PC-3 (cell line): ENCODE measurements around the gene MSI2. TPM values are rescaled to one million over a fixed set of nuclear protein-coding genes. Genes with fewer than 3 reads are reported as not detected.

ENCODE experiments used
- ATAC-seq: fragments of 200-7000 bp; cut with Tn5 transposase; 2 replicates; pipeline ENCODE4 v1.9.1; 2020; ENCODE audit warnings: mild to moderate bottlenecking, moderate library complexity
- BruUV-seq: library from RNA; stranded (reverse); fragments of 400-500 nt; replicated peaks from 2 replicates; lab custom pipeline; 2021; lab: Mats Ljungman, UMichigan
- CTCF ChIA-PET: fragments of 300-600 bp; sonication (Branson Sonifier 250); formaldehyde crosslinking; loops from one replicate; lab custom pipeline; 2022; ENCODE audit warnings: antibody characterized with exemption; lab: Charles Lee
- POLR2A ChIA-PET: fragments of 300-600 bp; sonication (Branson Sonifier 250); formaldehyde crosslinking; loops from one replicate; lab custom pipeline; 2022; ENCODE audit warnings: antibody characterized with exemption; ENCODE audit not compliant: unreplicated experiment; lab: Charles Lee
- DNase-seq: peaks from one replicate; pipeline ENCODE4 v3.0.0-alpha.2; 2015
- H2AFZ ChIP-seq: fragments of 300-600 bp; sonication (generic); 2 replicates; pipeline ENCODE4 v1.6.0; 2016; ENCODE audit warnings: antibody characterized with exemption, low read length
- H3F3A ChIP-seq: fragments of 300-600 bp; sonication (generic); one replicate; pipeline ENCODE4 v1.6.0; 2017; ENCODE audit warnings: antibody characterized with exemption, low read length, control low read depth, mild to moderate bottlenecking; ENCODE audit not compliant: unreplicated experiment
- H3K27ac ChIP-seq: fragments of 300-600 bp; sonication (generic); 2 replicates; pipeline ENCODE4 v1.5.1; 2016; ENCODE audit warnings: mild to moderate bottlenecking, low read length
- H3K27me3 ChIP-seq: fragments of 300-600 bp; sonication (generic); 2 replicates; pipeline ENCODE4 v1.6.1; 2016; ENCODE audit warnings: low read length, mixed read lengths
- H3K36me3 ChIP-seq: fragments of 300-600 bp; sonication (generic); 2 replicates; pipeline ENCODE4 v1.6.1; 2016; ENCODE audit warnings: low read depth, mixed run types, low read length, mixed read lengths
- H3K4me1 ChIP-seq: fragments of 300-600 bp; sonication (generic); 2 replicates; pipeline ENCODE4 v1.5.1; 2016; ENCODE audit warnings: low read length; ENCODE audit not compliant: insufficient read depth
- H3K4me2 ChIP-seq: fragments of 300-600 bp; sonication (generic); 2 replicates; pipeline ENCODE4 v1.6.0; 2016; ENCODE audit warnings: low read length
- H3K4me3 ChIP-seq: fragments of 300-600 bp; sonication (generic); 2 replicates; pipeline ENCODE4 v1.5.1; 2016; ENCODE audit warnings: mild to moderate bottlenecking, low read length, mixed read lengths
- H3K79me2 ChIP-seq: fragments of 300-600 bp; sonication (generic); 2 replicates; pipeline ENCODE4 v1.6.1; 2017; ENCODE audit warnings: low read length, mixed read lengths
- H3K9ac ChIP-seq: fragments of 300-600 bp; sonication (generic); 2 replicates; pipeline ENCODE4 v1.6.0; 2016; ENCODE audit warnings: mild to moderate bottlenecking, low read length
- H3K9me2 ChIP-seq: fragments of 300-600 bp; sonication (generic); replicated peaks from 2 replicates; pipeline ENCODE4 v1.6.1; 2016; ENCODE audit warnings: mixed run types, low read length, mixed read lengths
- H3K9me3 ChIP-seq: fragments of 300-600 bp; sonication (generic); 2 replicates; pipeline ENCODE4 v1.6.1; 2016; ENCODE audit warnings: low read length, mixed read lengths
- H4K20me1 ChIP-seq: fragments of 300-600 bp; sonication (generic); 2 replicates; pipeline ENCODE4 v1.6.1; 2016; ENCODE audit warnings: low read length, mixed read lengths
- EZH2 ChIP-seq: fragments of 300-600 bp; sonication (generic); IDR thresholded peaks from one replicate; pipeline ENCODE4 v1.6.1; 2017; ENCODE audit warnings: antibody characterized with exemption, mild to moderate bottlenecking, low read length; ENCODE audit not compliant: unreplicated experiment
- EZH2phosphoT487 ChIP-seq: fragments of 300-600 bp; sonication (generic); IDR thresholded peaks from 2 replicates; pipeline ENCODE4 v1.6.1; 2018; ENCODE audit warnings: mild to moderate bottlenecking, antibody characterized with exemption, low read length, borderline replicate concordance
- intact Hi-C: fragments of 100-400 bp; cut with micrococcal nuclease; formaldehyde crosslinking; loops from 2 replicates; pipeline ENCODE4 v1.9.0; 2023
- total RNA-seq: library from RNA; depleted of rRNA; stranded (reverse); fragments of >200 nt; gene quantifications from 2 replicates; pipeline ENCODE4 v1.2.3, GENCODE V29; 2014
- TF ChIP-seq, protein P1 (sequence below): fragments of 300-600 bp; sonication (generic); conservative IDR thresholded peaks from 2 replicates; pipeline ENCODE4 v1.5.1; 2017; ENCODE audit warnings: antibody characterized with exemption, low read depth, mild to moderate bottlenecking, low read length

The MSI2 gene
- total RNA-seq, 1 experiment from 2014 or later, result 54.7 TPM

DNA sequence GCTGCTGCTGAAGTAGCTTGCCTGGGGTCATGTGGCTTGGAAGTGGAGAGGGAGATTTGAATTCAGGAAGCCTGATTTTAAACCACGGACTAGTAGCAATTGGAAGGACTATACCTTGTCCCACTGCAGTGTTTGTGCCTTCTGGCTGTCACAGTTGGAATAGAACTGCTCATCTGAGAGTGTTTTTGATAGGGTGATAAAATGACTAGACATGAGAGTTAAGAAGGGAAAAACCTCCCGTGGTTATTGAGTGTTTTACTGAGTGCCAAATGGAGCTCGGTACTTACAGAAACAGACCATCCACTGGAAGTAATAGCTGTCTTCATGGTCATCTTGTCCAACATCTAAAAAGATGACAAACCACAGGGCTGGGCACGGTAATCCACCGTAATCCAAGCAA lies 70.4 kb downstream of the MSI2 start:
- Histone ChIP-seq H3K9me2 (no peaks in the 10 kb centered on the region), H3K36me3 (no peaks in the 10 kb centered on the region; the same call in 1 of the 2 replicates), H3K4me3 (no peak overlapping the region), H2AFZ (no peak overlapping the region), H3K4me2 (no peak overlapping the region), H3K27me3 (no peaks in the 10 kb centered on the region), H4K20me1 (no peaks in the 10 kb centered on the region), H3K27ac (no peak overlapping the region), H3K4me1 (no peaks in the 10 kb centered on the region), H3F3A (no peaks in the 10 kb centered on the region), H3K9me3 (no peaks in the 10 kb centered on the region), H3K9ac (no peak overlapping the region), H3K79me2 (no peaks in the 10 kb centered on the region)
- ATAC-seq, result no peak
- POLR2A ChIA-PET, result interaction anchor here (0.6 kb wide), 1 partner anchor 35 kb away, joined by 4 read pairs; no protein-coding TSS in a partner anchor
- CTCF ChIA-PET, result no interaction called here
- no peak for DNase-seq
- intact Hi-C loops, result no loop called here
- BruUV-seq, result no TSS peak
- TF ChIP-seq EZH2, result no peak
- TF ChIP-seq EZH2phosphoT487, result no peak
- TF ChIP-seq, protein P1, sequence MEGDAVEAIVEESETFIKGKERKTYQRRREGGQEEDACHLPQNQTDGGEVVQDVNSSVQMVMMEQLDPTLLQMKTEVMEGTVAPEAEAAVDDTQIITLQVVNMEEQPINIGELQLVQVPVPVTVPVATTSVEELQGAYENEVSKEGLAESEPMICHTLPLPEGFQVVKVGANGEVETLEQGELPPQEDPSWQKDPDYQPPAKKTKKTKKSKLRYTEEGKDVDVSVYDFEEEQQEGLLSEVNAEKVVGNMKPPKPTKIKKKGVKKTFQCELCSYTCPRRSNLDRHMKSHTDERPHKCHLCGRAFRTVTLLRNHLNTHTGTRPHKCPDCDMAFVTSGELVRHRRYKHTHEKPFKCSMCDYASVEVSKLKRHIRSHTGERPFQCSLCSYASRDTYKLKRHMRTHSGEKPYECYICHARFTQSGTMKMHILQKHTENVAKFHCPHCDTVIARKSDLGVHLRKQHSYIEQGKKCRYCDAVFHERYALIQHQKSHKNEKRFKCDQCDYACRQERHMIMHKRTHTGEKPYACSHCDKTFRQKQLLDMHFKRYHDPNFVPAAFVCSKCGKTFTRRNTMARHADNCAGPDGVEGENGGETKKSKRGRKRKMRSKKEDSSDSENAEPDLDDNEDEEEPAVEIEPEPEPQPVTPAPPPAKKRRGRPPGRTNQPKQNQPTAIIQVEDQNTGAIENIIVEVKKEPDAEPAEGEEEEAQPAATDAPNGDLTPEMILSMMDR, result no peak

DNA sequence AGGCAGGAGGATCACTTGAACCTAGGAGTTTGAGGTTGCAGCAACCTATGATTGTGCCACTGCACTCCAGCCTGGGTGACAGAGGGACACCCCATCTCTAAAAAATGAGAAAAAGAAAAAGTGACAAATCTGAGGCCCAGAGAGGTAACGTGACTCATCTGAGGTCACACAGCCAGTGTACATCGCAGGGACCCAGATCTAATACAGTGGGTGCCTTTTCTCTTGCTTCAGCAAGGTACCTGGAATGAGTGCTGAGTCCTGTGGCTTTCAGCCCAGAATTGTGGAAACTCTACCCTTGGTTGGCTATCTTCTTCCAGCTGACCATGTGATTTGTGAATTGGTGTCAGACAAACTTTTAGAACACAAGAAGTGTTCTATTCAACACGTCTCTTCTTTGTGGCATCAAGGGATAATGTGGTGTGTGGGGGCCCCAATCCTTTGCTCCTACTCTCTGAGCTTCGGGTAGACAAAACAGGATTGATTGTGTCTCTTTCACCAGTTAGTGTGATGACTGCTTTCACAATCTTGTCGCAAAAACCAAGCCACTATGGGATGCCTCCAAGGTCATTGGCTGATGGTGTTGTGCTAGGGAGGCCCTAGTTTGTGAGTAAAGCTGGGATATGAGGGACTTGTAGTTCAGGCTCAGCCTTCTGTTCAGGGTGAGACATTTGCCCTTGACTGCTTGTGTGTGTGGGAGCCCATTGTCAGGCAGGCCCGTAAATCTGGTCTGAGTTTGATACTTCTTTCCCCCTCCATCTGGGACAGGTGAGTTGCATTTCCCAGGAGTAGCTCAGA lies 71.0 kb downstream of the MSI2 start:
- ChIA-PET POLR2A (interaction anchor here (0.6 kb wide), 1 partner anchor 36 kb away, joined by 4 read pairs; no protein-coding TSS in a partner anchor), CTCF (no interaction called here)
- Histone ChIP-seq H3K9ac (no peak overlapping the region), H2AFZ (no peak overlapping the region), H3K27ac (no peak overlapping the region), H3K4me1 (no peaks in the 10 kb centered on the region), H3K4me2 (no peak overlapping the region), H3K79me2 (no peaks in the 10 kb centered on the region), H3F3A (no peaks in the 10 kb centered on the region), H3K27me3 (no peaks in the 10 kb centered on the region), H3K9me3 (no peaks in the 10 kb centered on the region), H3K4me3 (no peak overlapping the region), H3K36me3 (no peaks in the 10 kb centered on the region; the same call in 1 of the 2 replicates), H3K9me2 (no peaks in the 10 kb centered on the region), H4K20me1 (no peaks in the 10 kb centered on the region)
- TF ChIP-seq EZH2 (no peak), EZH2phosphoT487 (no peak)
- TF ChIP-seq, protein P1, result no peak
- no peak for ATAC-seq
- no TSS peak for BruUV-seq
- intact Hi-C loops, result no loop called here
- DNase-seq, result no peak
